G401.6 (cell line): Measurements from ENCODE around the gene QPCT.
"Not testable (repeated sequence)": the region's sequence is repeated elsewhere in the genome, so short reads cannot be mapped to it uniquely, and the experiment has no call there.

Experiments
- FAIRE-seq: peaks from 2 replicates; lab custom pipeline; 2012; peaks lifted over from hg19 to GRCh38; lab: Jason Lieb, UNC

The QPCT gene

GRCh38 chr2:37358466-37358865 is 14.0 kb downstream of the QPCT start:
- no peak for FAIRE-seq

DNA sequence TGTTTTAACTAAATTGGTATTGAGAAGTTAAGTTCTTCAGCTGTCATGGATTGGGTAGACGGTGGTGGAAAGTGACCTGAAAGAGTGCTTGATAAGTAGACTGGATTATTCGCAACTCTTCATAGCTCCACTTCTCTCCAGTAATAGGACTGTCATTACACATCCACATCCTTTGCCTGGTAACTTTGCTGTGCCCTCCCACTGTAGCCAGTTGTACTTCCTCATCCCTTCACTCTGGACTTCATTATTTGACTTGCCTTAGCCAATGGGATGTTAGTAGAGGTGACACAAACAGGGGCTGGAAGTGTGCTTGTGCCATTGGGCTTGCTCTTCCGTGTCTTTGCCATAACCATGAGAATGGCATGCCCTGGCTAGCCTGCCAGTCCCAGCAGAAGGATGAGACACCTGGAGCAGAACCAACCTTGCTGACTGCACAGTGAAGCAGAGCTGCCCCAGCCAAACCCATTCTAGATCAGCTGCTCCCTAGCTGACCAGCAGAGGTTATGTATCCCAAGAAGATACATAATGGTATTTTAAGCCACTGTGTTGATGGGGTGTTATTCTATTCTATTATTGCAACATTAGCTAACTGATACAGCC is 16.9 kb downstream of the QPCT start:
- FAIRE-seq, result no peak

GRCh38 chr2:37361994-37362698 is 17.7 kb downstream of the QPCT start:
- FAIRE-seq, result no peak

DNA sequence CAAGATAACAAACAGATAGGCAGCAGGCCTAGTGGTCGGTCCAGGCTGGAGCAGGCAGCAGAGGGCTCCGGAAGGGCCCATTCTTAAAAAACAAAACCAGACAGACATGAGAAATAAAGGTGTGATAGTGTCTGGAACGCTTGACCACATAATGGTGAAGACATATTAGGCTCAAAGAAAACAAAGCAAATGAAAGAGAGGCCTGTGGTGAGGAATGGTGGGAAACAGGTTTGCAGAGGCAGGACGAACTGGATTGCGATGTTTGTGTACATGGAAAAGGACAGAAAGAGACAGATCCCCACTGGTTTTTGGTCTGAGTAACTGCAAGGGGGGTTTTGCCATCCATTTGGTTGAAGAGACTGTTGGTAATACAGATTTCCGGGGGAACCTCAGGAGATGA is 19.9 kb downstream of the QPCT start:
- FAIRE-seq, result no peak

DNA sequence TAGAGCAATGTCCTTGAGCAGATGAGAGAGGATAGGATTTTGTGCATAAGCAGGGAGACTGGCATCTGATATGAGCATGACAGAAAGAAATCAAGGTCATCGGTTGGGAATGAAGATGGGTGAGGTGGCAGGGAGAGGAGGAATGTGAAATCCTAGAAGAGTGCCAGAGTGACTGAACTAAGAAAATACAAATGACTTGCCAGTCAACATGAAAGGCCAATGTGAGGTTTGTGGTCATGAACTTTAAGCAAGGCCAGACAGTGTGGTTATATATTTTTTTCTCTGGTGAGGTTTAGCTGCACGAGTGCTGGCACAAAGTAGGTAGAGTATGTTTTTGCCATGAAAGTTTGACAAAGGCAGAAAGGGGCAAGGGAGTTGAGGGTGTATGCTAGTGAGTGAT is 21.2 kb downstream of the QPCT start:
- FAIRE-seq, result no peak

DNA sequence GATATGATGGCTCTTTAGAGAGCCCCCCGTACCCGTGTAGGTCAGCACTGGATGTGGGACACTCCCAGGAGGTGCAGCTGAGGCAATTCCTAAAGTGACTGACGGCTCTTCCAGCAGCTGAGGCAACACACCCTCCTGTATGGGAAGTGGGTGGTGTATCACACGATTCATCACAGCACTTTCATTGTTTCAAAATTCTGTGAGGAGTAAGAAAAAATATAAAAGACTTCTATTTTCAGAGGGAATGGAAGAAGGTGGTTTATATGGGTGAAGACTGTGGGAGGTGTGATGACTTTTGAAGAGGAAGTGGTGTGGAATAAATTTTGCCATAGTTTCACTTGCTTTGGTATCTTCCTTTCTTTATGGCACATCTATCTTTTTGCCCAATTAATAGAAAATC is 22.3 kb downstream of the QPCT start:
- no peak for FAIRE-seq

GRCh38 chr2:37367310-37367709 is 22.9 kb downstream of the QPCT start:
- FAIRE-seq, result no peak

GRCh38 chr2:37367984-37368383 is 23.6 kb downstream of the QPCT start:
- no peak for FAIRE-seq

DNA sequence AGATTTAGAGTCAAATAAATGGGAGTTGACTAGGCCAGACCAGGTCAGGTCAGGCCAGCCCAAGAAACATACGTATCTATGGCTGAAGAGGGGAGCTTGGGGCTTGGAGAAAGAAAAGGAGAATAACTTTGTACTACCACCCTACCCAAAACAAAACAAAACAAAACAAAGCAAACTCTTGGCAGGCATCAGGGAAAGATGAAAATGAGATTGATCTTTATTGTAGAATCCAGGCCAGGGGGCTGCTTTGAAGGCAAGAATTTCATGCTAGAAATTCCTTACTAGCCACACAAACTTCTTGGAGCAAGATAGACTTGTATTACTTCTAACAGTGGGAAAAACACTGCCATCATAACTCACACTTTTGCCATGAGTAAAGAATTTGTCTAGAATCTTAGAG is 26.2 kb downstream of the QPCT start:
- no peak for FAIRE-seq

GRCh38 chr2:37372000-37372399 is 27.6 kb downstream of the QPCT start:
- no peak for FAIRE-seq

GRCh38 chr2:37375741-37376288 is 31.4 kb downstream of the QPCT start:
- no peak for FAIRE-seq

DNA sequence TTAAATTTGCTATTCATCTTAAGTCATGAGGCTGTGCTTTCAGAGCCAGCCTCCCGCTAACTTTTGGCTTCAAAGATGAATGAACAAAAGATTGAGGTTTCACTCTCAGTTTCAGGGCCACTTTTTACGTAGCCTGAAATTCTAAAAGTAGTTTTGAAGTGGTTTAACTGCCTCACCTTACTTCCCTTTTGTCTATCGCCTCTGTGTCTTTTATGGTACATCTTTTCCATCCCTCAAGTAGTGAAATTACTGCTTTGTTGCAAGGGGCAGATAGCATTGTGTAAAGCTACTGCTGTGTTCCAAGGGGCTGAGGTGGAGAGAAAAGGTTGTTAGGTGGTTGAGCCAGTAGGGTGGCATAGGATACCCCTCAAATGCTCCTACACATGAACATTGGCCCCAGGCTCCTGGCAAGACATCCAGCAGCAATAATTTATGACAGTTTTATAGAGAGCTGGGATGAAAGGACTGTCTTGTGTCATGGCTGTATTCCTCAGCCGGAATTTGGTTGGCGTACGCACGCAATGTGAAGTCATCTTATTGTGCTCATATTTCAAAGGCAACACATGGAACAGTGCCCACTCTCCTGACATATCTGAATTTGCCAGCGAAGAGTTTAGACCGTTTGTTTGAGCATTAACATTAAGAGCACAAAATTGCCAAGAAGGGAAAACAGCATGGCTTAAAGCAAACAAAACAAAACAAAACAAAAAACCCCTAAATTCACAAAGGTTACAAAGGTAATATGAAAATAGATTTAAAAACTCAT is 32.2 kb downstream of the QPCT start:
- no peak for FAIRE-seq

- no peak for FAIRE-seq
Observed at GRCh38 chr2:37377187-37377532, 32.7 kb downstream of the QPCT start.

DNA sequence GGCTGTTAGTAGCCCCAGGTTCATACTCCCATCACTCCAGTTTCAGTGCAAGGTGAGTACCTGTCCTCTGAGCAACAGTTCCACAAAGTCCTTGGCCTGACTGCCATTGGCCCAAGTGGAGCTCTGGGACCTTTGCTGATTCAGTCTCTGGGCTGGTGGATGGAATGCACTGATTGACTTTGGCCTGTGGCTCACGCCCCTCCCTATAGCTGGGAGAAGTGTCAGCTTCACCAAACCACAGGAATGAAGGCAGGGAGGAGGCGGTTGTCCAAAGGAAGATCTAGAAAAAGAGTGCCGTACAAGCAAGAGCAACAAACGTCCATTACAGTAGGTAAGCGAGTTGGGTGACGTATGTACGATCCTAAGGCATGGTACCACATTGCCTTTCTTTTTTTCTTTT is 34.0 kb downstream of the QPCT start:
- no peak for FAIRE-seq

- FAIRE-seq, result no peak
Observed at GRCh38 chr2:37379881-37380296, 35.5 kb downstream of the QPCT start.

DNA sequence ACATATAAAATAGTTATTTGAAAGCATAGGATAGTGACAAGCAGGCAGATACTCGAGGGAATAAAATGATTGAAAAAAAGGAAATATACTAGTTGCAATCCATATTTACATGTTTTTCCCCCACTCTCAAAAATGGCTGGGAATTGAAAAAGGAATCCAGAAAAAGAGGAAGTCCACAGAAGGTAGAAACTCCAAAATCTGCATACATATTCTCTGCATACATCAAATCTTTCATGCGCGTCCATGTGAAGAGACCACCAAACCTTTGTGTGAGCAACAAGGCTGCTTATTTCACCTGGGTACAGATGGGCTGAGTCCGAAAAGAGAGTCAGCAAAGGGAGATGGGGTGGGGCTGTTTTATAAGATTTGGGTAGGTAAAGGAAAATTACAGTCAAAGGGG is 36.4 kb downstream of the QPCT start:
- FAIRE-seq, result not testable (repeated sequence)

DNA sequence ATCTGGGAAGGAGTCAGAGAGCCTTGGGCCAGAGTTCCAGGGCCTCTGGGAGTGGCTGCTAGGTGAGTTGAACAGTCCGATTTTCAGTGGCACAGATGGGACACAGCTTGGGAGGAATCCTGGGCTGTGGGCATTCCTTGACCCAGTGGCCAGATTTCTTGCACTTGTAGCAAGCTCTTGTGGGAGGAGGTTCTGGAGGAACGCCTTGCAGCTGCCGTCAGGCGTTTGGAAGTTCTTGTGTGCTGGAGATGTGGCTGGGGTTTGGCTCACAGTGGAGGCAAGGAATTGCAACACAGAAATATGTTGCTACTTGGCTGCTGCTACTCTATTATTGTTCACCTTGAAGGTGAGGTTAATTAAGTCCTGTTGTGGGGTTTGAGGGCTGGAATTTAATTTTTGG is 39.8 kb downstream of the QPCT start:
- FAIRE-seq, result not testable (repeated sequence)

DNA sequence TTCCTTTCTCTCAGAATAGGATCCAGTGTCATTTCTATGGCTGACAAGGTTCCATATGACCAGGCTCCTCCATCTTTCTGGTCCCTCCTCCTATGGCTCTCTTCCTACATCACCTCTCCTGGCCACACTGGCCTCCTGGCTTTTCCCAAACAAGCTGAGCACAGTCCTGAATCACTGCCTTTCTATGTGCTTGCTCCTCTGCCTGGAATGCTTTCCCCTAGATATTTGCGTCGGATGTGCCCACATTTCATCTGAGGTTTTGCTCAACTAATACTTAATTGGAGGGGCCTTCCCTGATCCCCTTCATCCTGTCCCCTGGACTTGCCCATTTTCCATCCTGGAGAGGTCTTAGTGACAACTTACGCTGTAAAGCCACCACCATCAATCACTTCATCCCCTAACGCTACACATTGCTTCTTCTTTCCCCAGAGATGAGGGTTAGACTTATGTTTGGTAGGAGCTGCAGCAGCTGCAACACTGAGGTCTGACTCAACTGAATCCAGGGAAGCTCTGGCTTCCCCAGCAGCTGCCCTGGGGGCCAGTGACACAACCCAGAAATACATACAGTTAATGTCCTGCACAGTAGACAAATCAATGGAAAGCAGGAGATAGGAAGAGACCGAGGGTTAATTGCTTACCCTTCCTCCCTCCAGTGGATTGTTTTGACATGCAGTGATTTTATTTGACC is 42.9 kb downstream of the QPCT start:
- FAIRE-seq, result no peak

- FAIRE-seq, result no peak
Observed at GRCh38 chr2:37388074-37388473, 43.6 kb downstream of the QPCT start.

DNA sequence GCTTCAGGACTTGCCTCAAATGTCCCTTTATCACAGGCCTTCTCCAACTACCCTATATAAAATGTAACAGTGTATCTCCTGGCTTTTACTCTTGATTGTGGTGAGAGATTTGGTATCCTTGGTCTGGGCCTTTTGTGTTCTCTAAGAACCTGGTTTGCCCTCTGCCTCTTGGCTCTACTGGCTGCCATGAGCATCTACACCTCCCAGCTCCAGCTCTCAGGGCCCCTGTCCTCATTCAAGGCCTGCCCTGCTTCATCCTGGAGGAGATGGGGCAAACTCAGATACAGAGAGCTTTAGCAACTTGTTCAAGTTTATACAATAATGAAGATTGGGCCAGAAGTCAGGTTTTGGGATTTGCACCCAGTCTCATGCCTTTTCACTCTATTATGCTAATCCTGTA is 45.0 kb downstream of the QPCT start:
- no peak for FAIRE-seq

- FAIRE-seq, result no peak
Observed at GRCh38 chr2:37389989-37390765, 45.7 kb downstream of the QPCT start.

DNA sequence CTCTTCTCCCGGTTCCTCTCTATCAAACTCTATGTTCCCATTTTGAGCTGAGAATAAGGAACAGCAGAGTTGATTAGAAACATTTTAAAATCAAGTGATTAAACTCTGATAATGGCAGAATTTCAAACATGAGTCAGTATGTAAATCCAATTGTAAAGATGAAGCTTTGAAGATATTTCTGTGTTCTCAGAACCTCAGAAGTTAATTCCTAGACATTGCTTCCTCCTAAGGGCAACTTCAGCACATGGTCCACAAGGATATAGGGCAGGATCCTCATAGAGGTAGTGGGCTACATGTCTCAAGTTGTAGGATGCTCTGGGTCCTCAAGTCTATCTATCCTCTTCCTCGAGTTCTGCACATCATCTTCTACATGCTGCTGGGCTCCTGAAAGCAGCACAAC is 46.3 kb downstream of the QPCT start:
- FAIRE-seq, result no peak
